T follicular helper cell (primary cell): ENCODE results near the gene NECTIN1.

Source experiments
- DNase-seq: peaks from one replicate; pipeline ENCODE4 v3.0.0-alpha.2; 2020; ENCODE audit warnings: low read depth

NECTIN1 gene

DNA sequence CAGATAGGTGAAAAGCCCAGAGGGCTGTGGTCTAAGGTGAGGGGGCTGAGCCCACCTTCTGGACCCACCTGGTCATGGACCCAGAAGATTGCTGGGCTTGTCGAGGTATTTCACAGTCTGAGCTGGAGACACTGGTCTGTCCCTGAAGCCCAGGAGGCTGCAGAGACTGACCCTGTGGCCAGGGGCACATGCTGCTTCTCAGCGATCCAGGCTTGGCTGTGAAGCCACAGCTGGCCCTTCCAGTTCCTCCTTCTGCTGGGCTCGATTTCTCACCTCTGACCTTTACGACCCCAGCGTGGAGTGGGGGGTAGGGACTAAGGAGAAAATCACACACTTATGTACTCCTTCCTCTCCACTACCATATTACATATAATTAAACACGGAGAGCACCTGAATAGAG lies 88.5 kb downstream of the NECTIN1 start:
- DNase-seq = no peak

DNA sequence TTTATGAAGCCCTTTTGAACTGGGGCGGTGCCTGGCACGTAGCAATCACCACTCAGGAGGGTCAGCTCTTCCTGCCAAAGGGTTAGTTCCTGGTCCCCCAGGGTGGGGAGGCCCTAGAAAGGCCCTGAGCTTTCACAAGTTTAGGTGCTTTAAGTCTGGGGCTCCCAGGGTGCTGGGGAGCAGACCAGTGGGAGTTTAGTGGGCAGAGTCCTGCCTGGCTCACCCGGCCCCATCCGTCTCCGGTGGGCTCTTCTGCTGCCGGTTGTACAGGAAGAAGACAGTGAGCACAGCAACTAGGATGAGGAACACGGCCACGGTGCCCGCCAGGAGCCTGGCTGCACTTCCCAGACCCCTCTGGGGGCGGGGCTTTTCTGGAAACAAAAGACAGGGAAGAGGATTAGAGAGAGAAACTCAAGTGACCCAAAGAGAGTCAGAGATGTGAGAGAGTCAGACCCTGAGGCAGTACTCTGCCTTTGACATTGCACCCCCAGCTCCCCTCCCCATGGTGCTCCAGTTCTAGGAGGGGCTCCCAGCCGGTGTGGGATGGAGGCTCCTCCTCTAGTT lies 89.3 kb downstream of the NECTIN1 start:
- no peak for DNase-seq

GRCh38 chr11:119638851-119639250 lies 90.1 kb downstream of the NECTIN1 start:
- no peak for DNase-seq

- no peak for DNase-seq
Measured at GRCh38 chr11:119637481-119637880, 91.5 kb downstream of the NECTIN1 start.

GRCh38 chr11:119635776-119636175 lies 93.2 kb downstream of the NECTIN1 start:
- no peak for DNase-seq

DNA sequence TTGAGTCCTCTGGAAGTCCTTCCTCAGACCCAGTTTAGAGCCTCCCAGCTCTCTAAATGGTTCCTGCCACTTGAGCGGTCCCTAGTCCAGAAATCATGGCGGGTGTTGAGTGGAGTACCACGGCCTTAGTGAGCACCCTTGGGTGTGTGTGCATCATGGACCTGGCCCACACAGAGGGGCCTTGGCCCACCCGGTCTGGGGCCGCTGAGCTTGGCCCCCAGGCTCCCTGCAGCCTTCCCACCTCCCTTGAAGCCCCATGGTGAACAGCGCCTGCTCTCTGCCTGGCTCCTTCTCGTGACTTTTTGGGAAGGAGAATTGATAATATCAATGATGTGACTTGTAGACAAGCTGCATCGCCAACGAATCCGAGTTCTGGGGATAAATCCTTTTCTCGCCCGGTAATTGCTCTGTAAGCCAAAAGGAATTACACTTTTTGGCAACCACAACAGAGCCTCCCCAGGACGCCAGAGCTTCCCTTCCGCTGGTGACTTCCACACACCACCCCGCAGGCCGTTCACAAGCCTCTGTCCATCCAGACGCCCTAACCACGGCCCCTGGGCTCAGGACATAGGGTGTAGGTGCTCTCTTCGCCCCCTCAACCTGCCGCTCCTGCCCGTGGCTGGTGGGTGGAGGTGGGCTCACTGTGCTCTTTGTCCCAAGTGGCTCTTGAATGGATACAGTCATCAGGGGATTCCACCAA lies 93.8 kb downstream of the NECTIN1 start:
- DNase-seq = no peak

DNA sequence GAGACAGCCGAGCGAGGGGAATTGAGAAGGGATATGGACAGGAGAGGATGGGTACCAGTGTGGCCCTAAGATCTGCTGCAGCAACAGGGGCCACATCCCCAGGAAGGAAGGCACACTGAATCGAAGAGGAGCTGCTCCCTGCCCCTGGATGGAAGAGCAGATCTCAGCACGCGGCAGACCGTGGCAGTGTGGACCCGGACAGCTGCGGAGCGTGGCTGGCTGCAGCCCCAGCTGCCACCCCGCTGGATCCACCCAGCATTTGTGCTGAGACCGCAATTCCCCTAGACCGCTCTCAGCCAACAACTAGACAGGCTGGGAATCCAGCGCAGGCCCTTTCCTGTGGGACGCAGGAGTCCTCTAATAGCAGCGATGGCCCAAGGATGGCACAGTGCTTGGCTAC lies 94.7 kb downstream of the NECTIN1 start:
- no peak for DNase-seq

- no peak for DNase-seq
Measured at GRCh38 chr11:119629834-119630624, 99.0 kb downstream of the NECTIN1 start.

DNA sequence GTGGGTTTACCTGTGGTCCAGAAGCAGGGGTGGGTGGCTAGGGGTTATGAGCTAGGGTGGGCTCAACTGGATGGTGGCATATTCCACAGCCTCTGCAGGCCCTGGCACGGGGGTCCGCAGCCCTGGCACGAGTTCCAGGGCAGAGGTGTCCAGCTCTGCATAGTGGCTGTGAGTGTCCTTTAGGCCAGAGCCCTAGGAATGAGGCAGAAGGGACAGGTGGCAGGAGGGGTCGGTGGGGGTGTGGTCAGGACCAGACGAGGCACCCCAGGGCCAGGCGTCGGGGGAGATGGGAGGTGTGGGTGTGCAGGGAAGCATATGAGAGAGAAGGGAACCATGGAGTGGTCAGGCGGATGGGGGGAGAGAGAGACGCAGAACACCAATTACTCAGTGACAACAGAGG lies 99.9 kb downstream of the NECTIN1 start:
- DNase-seq = no peak

GRCh38 chr11:119627286-119627685 lies 101.7 kb downstream of the NECTIN1 start:
- DNase-seq = no peak

GRCh38 chr11:119626871-119627270 lies 102.1 kb downstream of the NECTIN1 start:
- no peak for DNase-seq

DNA sequence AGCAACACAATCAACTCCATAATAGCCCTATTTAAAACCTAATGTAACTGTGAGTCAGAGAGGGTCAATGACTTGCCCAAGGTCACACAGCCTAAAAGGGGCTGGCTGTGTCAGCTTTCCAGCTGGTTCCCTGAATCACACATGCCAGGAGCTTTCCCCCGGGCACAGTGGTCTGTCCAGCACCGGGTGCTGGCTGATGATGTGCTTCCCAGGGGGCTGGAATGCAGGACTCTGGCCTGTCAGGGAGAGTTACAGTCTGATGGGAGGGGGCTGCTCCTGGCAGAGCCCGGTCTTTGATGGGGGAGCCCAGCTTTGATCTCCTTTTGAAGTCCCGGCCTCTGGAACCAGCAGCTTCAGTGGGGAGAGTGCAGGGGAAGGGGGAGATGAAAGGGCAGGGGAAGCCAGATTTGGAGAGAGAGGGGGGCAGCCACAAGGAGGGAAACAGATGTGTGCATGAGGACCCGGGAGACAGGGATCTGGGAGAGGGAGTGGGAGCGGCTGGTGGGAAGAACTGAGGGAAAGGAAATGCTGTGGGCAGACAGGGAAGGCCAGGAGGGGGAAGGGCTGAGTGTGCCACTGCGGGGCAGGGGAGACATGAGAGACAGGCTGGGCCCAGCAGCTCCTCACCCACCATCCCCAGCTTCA lies 102.7 kb downstream of the NECTIN1 start:
- DNase-seq = no peak

GRCh38 chr11:119625206-119625978 lies 103.6 kb downstream of the NECTIN1 start:
- DNase-seq = no peak

GRCh38 chr11:119624629-119625028 lies 104.4 kb downstream of the NECTIN1 start:
- DNase-seq = no peak

GRCh38 chr11:119624102-119624615 lies 104.8 kb downstream of the NECTIN1 start:
- no peak for DNase-seq

GRCh38 chr11:119623682-119624081 lies 105.3 kb downstream of the NECTIN1 start:
- no peak for DNase-seq

- no peak for DNase-seq
Measured at GRCh38 chr11:119622454-119623143, 106.4 kb downstream of the NECTIN1 start.

DNA sequence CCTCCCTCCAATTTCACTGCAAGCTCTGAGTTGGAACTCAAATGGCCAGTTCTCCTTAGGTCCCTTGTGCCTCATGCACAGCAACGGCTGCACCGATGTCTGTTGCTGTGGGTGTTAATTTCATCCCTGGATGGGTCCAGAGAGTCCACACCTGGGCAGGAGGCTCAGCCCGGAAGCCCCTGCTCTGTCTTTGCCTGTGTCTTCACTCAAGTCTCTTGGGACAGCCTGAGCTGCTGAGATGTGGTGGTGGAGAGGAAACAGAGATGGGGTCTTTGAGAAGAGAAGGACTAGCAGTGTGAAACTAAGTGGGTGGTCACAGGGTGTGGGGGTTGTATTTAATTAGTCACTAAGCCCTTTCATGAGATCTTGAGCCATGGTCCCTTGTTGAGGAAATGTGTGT lies 109.3 kb downstream of the NECTIN1 start:
- no peak for DNase-seq

GRCh38 chr11:119618208-119618909 lies 110.6 kb downstream of the NECTIN1 start:
- DNase-seq = no peak

GRCh38 chr11:119617340-119617713 lies 111.7 kb downstream of the NECTIN1 start:
- no peak for DNase-seq
